PC-9 (cell line): ENCODE results near the gene IGSF22. TPM values are rescaled to one million over a fixed set of nuclear protein-coding genes. Genes with fewer than 3 reads are reported as not detected.

Source experiments
- BruUV-seq: library from RNA; stranded (reverse); fragments of 400-500 nt; replicated peaks from 2 replicates; lab custom pipeline; 2021; lab: Mats Ljungman, UMichigan
- CTCF ChIA-PET: fragments of 300-600 bp; sonication (Branson Sonifier 250); formaldehyde crosslinking; loops from one replicate; lab custom pipeline; 2022; ENCODE audit warnings: antibody characterized with exemption; lab: Charles Lee
- POLR2A ChIA-PET: fragments of 300-600 bp; sonication (Branson Sonifier 250); formaldehyde crosslinking; loops from one replicate; lab custom pipeline; 2022; ENCODE audit warnings: antibody characterized with exemption; ENCODE audit not compliant: unreplicated experiment; lab: Charles Lee
- DNase-seq, 2 experiments: peaks; one replicate each; pipeline versions ENCODE4 v3.0.0 to v3.0.0-alpha.2; 2015 to 2022; ENCODE audit warnings: mixed read lengths in 1 of 2
- H2AFZ ChIP-seq: fragments of 200-600 bp; sonication (generic); 2 replicates; pipeline ENCODE4 v1.8.1; 2017; ENCODE audit warnings: antibody characterized with exemption
- H3F3A ChIP-seq: fragments of 200-600 bp; sonication (generic); 2 replicates; pipeline ENCODE4 v1.8.1; 2017; ENCODE audit warnings: antibody characterized with exemption, mild to moderate bottlenecking, low read depth; ENCODE audit not compliant: insufficient read depth
- H3K27ac ChIP-seq: fragments of 200-600 bp; sonication (generic); 2 replicates; pipeline ENCODE4 v1.6.1; 2016; ENCODE audit warnings: mixed run types
- H3K27me3 ChIP-seq: fragments of 200-600 bp; sonication (generic); 2 replicates; pipeline ENCODE4 v1.6.1; 2016; ENCODE audit warnings: low read depth, mixed run types; ENCODE audit not compliant: insufficient read depth
- H3K36me3 ChIP-seq: fragments of 200-600 bp; sonication (generic); 2 replicates; pipeline ENCODE4 v1.6.1; 2016; ENCODE audit warnings: low read depth, mixed run types
- H3K4me1 ChIP-seq: fragments of 200-600 bp; sonication (generic); replicated peaks from 2 replicates; pipeline ENCODE4 v1.6.1; 2016; ENCODE audit warnings: mixed run types; ENCODE audit not compliant: insufficient read depth
- H3K4me2 ChIP-seq: fragments of 200-600 bp; sonication (generic); 2 replicates; pipeline ENCODE4 v1.6.1; 2017; ENCODE audit warnings: mixed run types
- H3K4me3 ChIP-seq: fragments of 200-600 bp; sonication (generic); 2 replicates; pipeline ENCODE4 v1.6.1; 2016; ENCODE audit warnings: mixed run types
- H3K79me2 ChIP-seq: fragments of 200-600 bp; sonication (generic); 2 replicates; pipeline ENCODE4 v1.6.1; 2017; ENCODE audit warnings: low read depth, mixed run types
- H3K9me2 ChIP-seq: fragments of 200-600 bp; sonication (generic); 2 replicates; pipeline ENCODE4 v1.8.1; 2017; ENCODE audit warnings: mild to moderate bottlenecking; ENCODE audit not compliant: insufficient read depth
- H3K9me3 ChIP-seq: fragments of 200-600 bp; sonication (generic); 2 replicates; pipeline ENCODE4 v1.8.1; 2016; ENCODE audit warnings: low read depth; ENCODE audit not compliant: insufficient read depth
- H4K20me1 ChIP-seq: fragments of 200-600 bp; sonication (generic); 2 replicates; pipeline ENCODE4 v1.8.1; 2017; ENCODE audit not compliant: insufficient read depth
- EZH2 ChIP-seq: fragments of 200-600 bp; sonication (generic); IDR thresholded peaks from 2 replicates; pipeline ENCODE4 v1.8.0; 2017; ENCODE audit warnings: antibody characterized with exemption, low read depth
- intact Hi-C: fragments of 100-400 bp; cut with micrococcal nuclease; formaldehyde crosslinking; loops from one replicate; pipeline ENCODE4 v1.10.0; 2022; ENCODE audit not compliant: unreplicated experiment
- total RNA-seq: library from RNA; stranded (reverse); gene quantifications from 2 replicates; pipeline ENCODE4 v1.2.3, GENCODE V29; 2021
- TF ChIP-seq, protein P1 (sequence below): fragments of 200-600 bp; sonication (generic); conservative IDR thresholded peaks from 2 replicates; pipeline ENCODE4 v1.6.1; 2017; ENCODE audit warnings: mixed run types, antibody characterized with exemption, mild to moderate bottlenecking, moderate library complexity

Gene IGSF22
- total RNA-seq, 1 experiment from 2014 or later = 0.33 TPM

GRCh38 chr11:18704698-18705097, 21.3 kb downstream of the IGSF22 start:
- BruUV-seq = no TSS peak
- Histone ChIP-seq H2AFZ (no peak overlapping the region), H3K27ac (no peak overlapping the region), H3K9me2 (no peaks in the 10 kb centered on the region), H3K36me3 (no peaks in the 10 kb centered on the region), H3K79me2 (no peaks in the 10 kb centered on the region), H3K4me3 (no peak overlapping the region), H4K20me1 (no peaks in the 10 kb centered on the region), H3K27me3 (peaks cover 34% of the 10 kb centered on the region), H3F3A (peaks cover 5% of the 10 kb centered on the region; the same call in 1 of the 2 replicates), H3K4me2 (no peak overlapping the region), H3K9me3 (no peaks in the 10 kb centered on the region), H3K4me1 (peaks cover 15% of the 10 kb centered on the region)
- intact Hi-C loops = no loop called here
- no peak for DNase-seq
- CTCF ChIA-PET = interaction anchor here (1.2 kb wide), 1 partner anchor 17 kb away, joined by 3 read pairs; no protein-coding TSS in a partner anchor
- TF ChIP-seq, protein P1, sequence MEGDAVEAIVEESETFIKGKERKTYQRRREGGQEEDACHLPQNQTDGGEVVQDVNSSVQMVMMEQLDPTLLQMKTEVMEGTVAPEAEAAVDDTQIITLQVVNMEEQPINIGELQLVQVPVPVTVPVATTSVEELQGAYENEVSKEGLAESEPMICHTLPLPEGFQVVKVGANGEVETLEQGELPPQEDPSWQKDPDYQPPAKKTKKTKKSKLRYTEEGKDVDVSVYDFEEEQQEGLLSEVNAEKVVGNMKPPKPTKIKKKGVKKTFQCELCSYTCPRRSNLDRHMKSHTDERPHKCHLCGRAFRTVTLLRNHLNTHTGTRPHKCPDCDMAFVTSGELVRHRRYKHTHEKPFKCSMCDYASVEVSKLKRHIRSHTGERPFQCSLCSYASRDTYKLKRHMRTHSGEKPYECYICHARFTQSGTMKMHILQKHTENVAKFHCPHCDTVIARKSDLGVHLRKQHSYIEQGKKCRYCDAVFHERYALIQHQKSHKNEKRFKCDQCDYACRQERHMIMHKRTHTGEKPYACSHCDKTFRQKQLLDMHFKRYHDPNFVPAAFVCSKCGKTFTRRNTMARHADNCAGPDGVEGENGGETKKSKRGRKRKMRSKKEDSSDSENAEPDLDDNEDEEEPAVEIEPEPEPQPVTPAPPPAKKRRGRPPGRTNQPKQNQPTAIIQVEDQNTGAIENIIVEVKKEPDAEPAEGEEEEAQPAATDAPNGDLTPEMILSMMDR = no peak
- POLR2A ChIA-PET = no interaction called here

DNA sequence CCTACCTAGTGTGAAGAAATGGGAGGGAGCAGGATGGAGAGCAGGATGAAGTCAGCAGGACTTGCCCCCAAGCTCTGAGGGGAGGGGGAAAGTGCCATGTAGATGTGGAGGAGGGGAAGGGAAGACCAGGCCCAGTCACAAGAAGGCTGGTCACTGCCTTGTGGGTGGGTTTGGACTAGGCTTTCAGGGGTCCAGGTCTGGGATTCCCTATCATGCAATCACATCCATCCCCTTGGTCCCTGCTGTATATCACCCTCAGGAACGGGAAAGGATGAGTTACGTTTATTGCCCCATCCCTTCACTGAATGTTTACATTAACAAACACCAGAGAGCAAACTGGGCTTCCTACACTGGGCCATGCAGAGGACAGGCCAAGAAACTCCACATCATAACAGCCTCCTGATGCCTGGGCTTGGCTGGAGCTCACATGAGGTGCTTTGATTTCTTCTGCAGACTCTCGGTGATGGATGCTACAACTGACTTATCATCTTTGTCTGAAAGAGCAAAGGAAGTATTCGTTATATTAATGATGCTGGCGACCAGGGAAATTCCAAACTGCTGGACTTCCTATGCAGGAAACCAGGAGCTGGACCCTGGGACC, 21.8 kb downstream of the IGSF22 start:
- Histone ChIP-seq H3K4me2 (no peak overlapping the region), H3K36me3 (no peaks in the 10 kb centered on the region), H3K4me3 (no peak overlapping the region), H3K27me3 (peaks cover 29% of the 10 kb centered on the region), H3K9me2 (no peaks in the 10 kb centered on the region), H2AFZ (no peak overlapping the region), H3K9me3 (no peaks in the 10 kb centered on the region), H3K79me2 (no peaks in the 10 kb centered on the region), H3K27ac (no peak overlapping the region), H4K20me1 (no peaks in the 10 kb centered on the region), H3F3A (peaks cover 6% of the 10 kb centered on the region; the same call in 1 of the 2 replicates), H3K4me1 (peaks cover 20% of the 10 kb centered on the region)
- intact Hi-C loops = no loop called here
- DNase-seq = no peak
- CTCF ChIA-PET = no interaction called here
- POLR2A ChIA-PET = interaction anchor here (0.7 kb wide), 1 partner anchor 15 kb away, joined by 3 read pairs; no protein-coding TSS in a partner anchor
- no TSS peak for BruUV-seq
- no peak for TF ChIP-seq EZH2

DNA sequence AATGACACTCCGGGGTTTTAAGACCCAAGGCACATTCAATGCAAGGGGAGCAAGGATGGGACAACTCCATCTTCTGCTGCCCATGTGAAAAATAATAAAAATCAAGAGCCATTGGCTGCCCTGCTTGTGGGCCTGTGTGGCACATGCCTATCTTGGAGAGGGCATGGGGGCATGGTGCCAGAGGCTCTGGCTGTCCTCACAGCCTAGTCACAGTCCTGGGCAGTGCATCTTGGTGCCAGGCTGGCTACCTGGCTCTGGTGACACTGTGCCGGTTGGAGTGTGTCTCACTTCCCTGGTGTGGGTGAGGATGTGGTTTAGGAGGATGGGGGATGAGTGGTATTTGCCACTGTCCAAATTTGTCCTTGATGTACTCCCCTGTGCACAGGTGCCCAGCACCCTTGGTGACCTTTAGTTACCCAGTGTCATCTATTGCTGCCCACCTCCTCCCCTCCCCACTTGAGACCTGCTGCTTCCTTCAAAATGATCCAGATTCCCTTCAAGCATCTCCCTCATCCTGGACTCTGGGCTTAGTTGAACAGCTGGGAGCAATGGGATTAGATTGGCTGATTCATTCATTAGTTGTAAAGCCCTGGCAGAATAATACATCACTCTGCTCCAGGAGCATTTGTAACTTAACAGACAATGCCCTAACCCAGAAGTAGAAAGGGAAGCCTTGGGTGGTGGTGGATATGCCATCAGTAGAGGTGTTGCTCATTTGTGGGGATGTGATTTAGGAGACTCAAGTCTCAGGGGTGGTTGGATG, 22.8 kb downstream of the IGSF22 start:
- ChIA-PET CTCF (no interaction called here), POLR2A (interaction anchor here (0.7 kb wide), 1 partner anchor 14 kb away, joined by 3 read pairs; no protein-coding TSS in a partner anchor)
- no TSS peak for BruUV-seq

More for the DNA sequence above, 22.8 kb downstream of the IGSF22 start:
- DNase-seq = no peak
- H3K79me2 ChIP-seq = no peaks in the 10 kb centered on the region
- H3F3A ChIP-seq = peaks cover 6% of the 10 kb centered on the region; the same call in 1 of the 2 replicates
- H3K4me3 ChIP-seq = no peak overlapping the region
- no peaks in the 10 kb centered on the region for H3K9me2 ChIP-seq
- H4K20me1 ChIP-seq = no peaks in the 10 kb centered on the region
- intact Hi-C loops = no loop called here
- H3K9me3 ChIP-seq = no peaks in the 10 kb centered on the region
- TF ChIP-seq, protein P1 = no peak
- no peak for TF ChIP-seq EZH2
- H3K27me3 ChIP-seq = peaks cover 19% of the 10 kb centered on the region
- no peak overlapping the region for H3K27ac ChIP-seq
- H3K4me2 ChIP-seq = no peak overlapping the region
- no peak overlapping the region for H2AFZ ChIP-seq
- peaks cover 23% of the 10 kb centered on the region for H3K4me1 ChIP-seq
- no peaks in the 10 kb centered on the region for H3K36me3 ChIP-seq
